ENCODE measurements around the gene C11orf86.

Gene C11orf86

GRCh38 chr11:66969584-66970225 is 5.4 kb upstream of the C11orf86 start:
- no peaks in the 10 kb centered on the region for H3K9me2 ChIP-seq (replicated peaks; ENCODE audit: low read depth, low read length)
- H3K4me2 ChIP-seq (ENCODE audit: low read depth, low read length, poor library complexity, severe bottlenecking) = no peak overlapping the region
- H4K20me1 ChIP-seq (ENCODE audit: insufficient read depth, low read length, poor library complexity, severe bottlenecking) = no peaks in the 10 kb centered on the region
- no peaks in the 10 kb centered on the region for H3K79me2 ChIP-seq (ENCODE audit: insufficient read depth, low read length)
- no peak overlapping the region for H3K4me3 ChIP-seq (ENCODE audit: low read length, poor library complexity, severe bottlenecking)
- H3K9ac ChIP-seq (ENCODE audit: low read depth, low read length, poor library complexity, severe bottlenecking) = no peak overlapping the region
- H3K9me3 ChIP-seq (ENCODE audit: insufficient read depth, low read depth, low read length) = no peaks in the 10 kb centered on the region
- no peaks in the 10 kb centered on the region for H3F3A ChIP-seq (ENCODE audit: low read depth)
- no peak overlapping the region for H2AFZ ChIP-seq (ENCODE audit: low read length)
- H3K27me3 ChIP-seq (ENCODE audit: insufficient read depth, low read length, poor library complexity, severe bottlenecking) = no peaks in the 10 kb centered on the region
- peaks cover 6% of the 10 kb centered on the region for H3K4me1 ChIP-seq (ENCODE audit: insufficient read depth, low read length, poor library complexity, severe bottlenecking)
- no peak for TF ChIP-seq EZH2phosphoT487 (IDR thresholded peaks at IDR 0.05; ENCODE audit: borderline replicate concordance)
- no peaks in the 10 kb centered on the region for H3K36me3 ChIP-seq (ENCODE audit: insufficient read depth, low read length)

DNA sequence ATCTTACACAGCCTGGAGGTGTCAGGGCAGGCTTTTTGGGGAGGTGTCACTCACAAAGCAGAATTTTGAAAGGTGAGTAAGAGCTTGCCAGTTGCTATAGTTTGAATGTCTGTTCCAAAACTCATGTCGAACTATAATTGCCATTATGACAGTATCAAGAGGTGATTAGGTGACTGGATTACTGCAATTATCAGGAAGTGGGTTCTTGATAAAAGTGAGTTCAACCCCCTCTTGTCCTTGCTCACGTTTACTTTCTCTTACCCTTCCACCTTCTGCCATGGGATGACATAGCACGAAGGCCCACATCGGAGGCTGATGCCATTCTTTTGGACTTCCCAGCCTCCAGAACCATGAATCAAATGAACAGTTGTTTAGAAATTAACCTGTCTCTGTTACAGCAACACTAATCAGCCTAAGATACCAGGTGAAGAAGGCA is 4.7 kb upstream of the C11orf86 start:
- Histone ChIP-seq H3K27me3 (ENCODE audit: insufficient read depth, low read length, poor library complexity, severe bottlenecking) (no peaks in the 10 kb centered on the region), H3K36me3 (ENCODE audit: insufficient read depth, low read length) (no peaks in the 10 kb centered on the region), H3K9ac (ENCODE audit: low read depth, low read length, poor library complexity, severe bottlenecking) (no peak overlapping the region), H3K79me2 (ENCODE audit: insufficient read depth, low read length) (no peaks in the 10 kb centered on the region), H2AFZ (ENCODE audit: low read length) (no peak overlapping the region), H3K4me1 (ENCODE audit: insufficient read depth, low read length, poor library complexity, severe bottlenecking) (peaks cover 6% of the 10 kb centered on the region), H3K4me3 (ENCODE audit: low read length, poor library complexity, severe bottlenecking) (no peak overlapping the region), H3K9me2 (replicated peaks; ENCODE audit: low read depth, low read length) (no peaks in the 10 kb centered on the region), H3F3A (ENCODE audit: low read depth) (no peaks in the 10 kb centered on the region), H3K4me2 (ENCODE audit: low read depth, low read length, poor library complexity, severe bottlenecking) (no peak overlapping the region), H3K9me3 (ENCODE audit: insufficient read depth, low read depth, low read length) (no peaks in the 10 kb centered on the region), H4K20me1 (ENCODE audit: insufficient read depth, low read length, poor library complexity, severe bottlenecking) (no peaks in the 10 kb centered on the region)
- TF ChIP-seq CTCF (conservative IDR thresholded peaks at IDR 0.05; ENCODE audit: low read length) (no peak), EZH2phosphoT487 (IDR thresholded peaks at IDR 0.05; ENCODE audit: borderline replicate concordance) (no peak)

DNA sequence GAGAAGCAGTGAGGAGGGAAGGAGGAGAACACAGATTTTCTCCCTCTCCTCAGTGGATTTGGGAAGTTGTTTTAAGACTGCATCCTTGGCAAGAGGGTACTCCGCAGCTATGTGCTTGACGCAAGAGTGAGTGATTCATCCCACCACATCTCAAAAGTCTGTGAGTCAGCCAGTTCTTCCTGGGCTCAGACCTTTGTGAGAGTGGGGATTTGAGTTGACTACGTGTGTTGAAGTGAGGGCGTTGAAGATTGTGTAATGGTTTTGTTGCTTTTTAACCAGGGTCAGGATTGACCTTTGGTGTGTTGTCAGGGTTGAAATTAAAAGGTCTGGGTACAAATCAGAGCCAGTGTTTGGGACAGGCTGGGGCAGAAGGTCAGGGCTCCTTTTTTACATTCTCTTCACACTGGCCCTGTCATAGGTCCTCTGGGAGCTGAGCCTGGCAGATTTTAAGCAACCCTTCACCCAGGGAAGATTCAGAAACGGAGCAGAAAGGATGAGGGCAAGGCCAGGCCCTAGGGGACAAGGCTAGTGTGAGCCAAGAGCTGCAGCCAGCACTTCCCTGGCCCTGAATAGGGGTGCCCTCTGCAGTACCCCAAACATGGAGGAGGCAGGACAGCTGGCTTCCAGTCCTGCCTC is 4.2 kb upstream of the C11orf86 start:
- Histone ChIP-seq H4K20me1 (ENCODE audit: insufficient read depth, low read length, poor library complexity, severe bottlenecking) (no peaks in the 10 kb centered on the region), H3K9me2 (replicated peaks; ENCODE audit: low read depth, low read length) (no peaks in the 10 kb centered on the region), H3K36me3 (ENCODE audit: insufficient read depth, low read length) (no peaks in the 10 kb centered on the region), H3K4me1 (ENCODE audit: insufficient read depth, low read length, poor library complexity, severe bottlenecking) (peaks cover 6% of the 10 kb centered on the region), H3K4me2 (ENCODE audit: low read depth, low read length, poor library complexity, severe bottlenecking) (no peak overlapping the region), H3K79me2 (ENCODE audit: insufficient read depth, low read length) (no peaks in the 10 kb centered on the region), H2AFZ (ENCODE audit: low read length) (no peak overlapping the region), H3F3A (ENCODE audit: low read depth) (no peaks in the 10 kb centered on the region), H3K9ac (ENCODE audit: low read depth, low read length, poor library complexity, severe bottlenecking) (no peak overlapping the region), H3K9me3 (ENCODE audit: insufficient read depth, low read depth, low read length) (no peaks in the 10 kb centered on the region), H3K4me3 (ENCODE audit: low read length, poor library complexity, severe bottlenecking) (no peak overlapping the region), H3K27me3 (ENCODE audit: insufficient read depth, low read length, poor library complexity, severe bottlenecking) (no peaks in the 10 kb centered on the region)
- no peak for TF ChIP-seq EZH2phosphoT487 (IDR thresholded peaks at IDR 0.05; ENCODE audit: borderline replicate concordance)

DNA sequence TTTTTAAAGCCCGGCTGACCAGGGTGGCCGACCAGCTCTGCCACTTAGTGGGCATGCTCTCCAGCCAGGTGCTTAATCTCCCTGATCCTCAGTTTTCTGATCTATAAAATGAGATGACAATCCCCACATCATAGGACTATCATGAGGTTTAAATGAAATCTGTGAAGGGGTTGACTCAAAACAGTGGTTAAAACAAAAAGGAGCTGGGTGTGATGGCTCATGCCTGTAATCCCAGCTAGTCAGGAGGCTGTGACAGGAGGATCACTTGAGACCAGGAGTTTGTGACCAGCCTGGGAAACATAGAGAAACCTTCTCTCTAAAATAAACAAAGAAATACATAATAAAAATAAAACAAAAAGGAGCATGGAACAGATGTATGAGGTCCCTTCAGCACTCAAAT is 3.6 kb upstream of the C11orf86 start:
- Histone ChIP-seq H3K4me2 (ENCODE audit: low read depth, low read length, poor library complexity, severe bottlenecking) (no peak overlapping the region), H4K20me1 (ENCODE audit: insufficient read depth, low read length, poor library complexity, severe bottlenecking) (no peaks in the 10 kb centered on the region), H3K36me3 (ENCODE audit: insufficient read depth, low read length) (no peaks in the 10 kb centered on the region), H3K79me2 (ENCODE audit: insufficient read depth, low read length) (no peaks in the 10 kb centered on the region), H3K9me3 (ENCODE audit: insufficient read depth, low read depth, low read length) (no peaks in the 10 kb centered on the region), H3F3A (ENCODE audit: low read depth) (no peaks in the 10 kb centered on the region), H2AFZ (ENCODE audit: low read length) (no peak overlapping the region), H3K4me1 (ENCODE audit: insufficient read depth, low read length, poor library complexity, severe bottlenecking) (peaks cover 6% of the 10 kb centered on the region), H3K9ac (ENCODE audit: low read depth, low read length, poor library complexity, severe bottlenecking) (no peak overlapping the region), H3K9me2 (replicated peaks; ENCODE audit: low read depth, low read length) (no peaks in the 10 kb centered on the region), H3K4me3 (ENCODE audit: low read length, poor library complexity, severe bottlenecking) (no peak overlapping the region), H3K27me3 (ENCODE audit: insufficient read depth, low read length, poor library complexity, severe bottlenecking) (no peaks in the 10 kb centered on the region)
- TF ChIP-seq CTCF (conservative IDR thresholded peaks at IDR 0.05; ENCODE audit: low read length) (no peak), EZH2phosphoT487 (IDR thresholded peaks at IDR 0.05; ENCODE audit: borderline replicate concordance) (no peak)

Measured in Loucy (cell line).